Fibroblast of lung (primary cell): Measurements from ENCODE around the gene IL6R.

Source experiments
- CTCF ChIP-seq, 2 donors: IDR thresholded peaks in 1 of 2; conservative IDR thresholded peaks in 1 of 2; 1 replicate in 1 of 2; 2 replicates in 1 of 2; pipeline ENCODE4 v1.5.1; 2011 to 2012; ENCODE audit warnings: low read length in 2 of 2, control low read depth in 1 of 2, inconsistent platforms in 1 of 2, low read depth in 1 of 2, mild to moderate bottlenecking in 1 of 2
- EZH2 ChIP-seq: IDR thresholded peaks from 2 replicates; pipeline ENCODE4 v1.5.1; 2012; ENCODE audit warnings: low read length, control low read depth, mild to moderate bottlenecking; ENCODE audit errors: missing control alignments

DNA sequence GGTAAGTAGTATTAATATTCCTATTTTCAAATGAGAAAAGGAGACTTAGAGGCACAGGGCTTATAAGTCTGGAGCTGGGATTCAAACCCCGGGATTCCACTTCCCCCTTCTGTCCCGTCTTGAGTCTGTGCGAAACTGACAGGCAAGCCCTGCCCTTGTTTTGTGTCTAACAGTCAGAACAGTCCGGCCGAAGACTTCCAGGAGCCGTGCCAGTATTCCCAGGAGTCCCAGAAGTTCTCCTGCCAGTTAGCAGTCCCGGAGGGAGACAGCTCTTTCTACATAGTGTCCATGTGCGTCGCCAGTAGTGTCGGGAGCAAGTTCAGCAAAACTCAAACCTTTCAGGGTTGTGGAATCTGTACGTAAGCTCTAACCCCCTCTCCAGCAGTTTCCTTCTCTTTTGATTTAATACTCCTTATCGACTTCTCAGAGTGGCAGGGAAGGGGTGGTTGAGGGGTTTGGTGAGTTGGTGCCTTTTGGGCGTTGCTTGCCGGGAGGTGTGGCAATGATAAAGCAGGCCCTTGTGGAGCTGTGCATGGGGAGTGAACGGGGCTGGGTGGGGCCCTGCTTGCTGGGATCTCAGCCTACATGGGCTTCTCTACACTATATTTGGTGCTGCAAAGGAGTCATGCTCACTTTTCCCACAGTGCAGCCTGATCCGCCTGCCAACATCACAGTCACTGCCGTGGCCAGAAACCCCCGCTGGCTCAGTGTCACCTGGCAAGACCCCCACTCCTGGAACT lies 29.4 kb downstream of the IL6R start:
- no peak for TF ChIP-seq CTCF (conservative IDR thresholded peaks at IDR 0.05 in 1 of 2, IDR thresholded peaks at IDR 0.05 in 1 of 2; ENCODE audit: low read depth in 1 of 2, low read length in 2 of 2)
- no peak for TF ChIP-seq EZH2
